Fibroblast of lung (primary cell): Measurements from ENCODE around the gene LSS. TPM values are rescaled to one million over a fixed set of nuclear protein-coding genes. Genes with fewer than 3 reads are reported as not detected.

Source experiments
- DNase-seq, 2 donors: peaks; one replicate each; pipeline versions ENCODE4 v3.0.0 to v3.0.0-alpha.2; 2010; ENCODE audit warnings: low read depth in 2 of 2
- H2AFZ ChIP-seq: 2 replicates; pipeline ENCODE4 v1.5.1; 2012; ENCODE audit warnings: low read length, control low read depth, inconsistent platforms
- H3K27ac ChIP-seq: 2 replicates; pipeline ENCODE4 v1.5.1; 2011; ENCODE audit warnings: low read length, control low read depth; ENCODE audit not compliant: insufficient read depth
- H3K27me3 ChIP-seq: 2 replicates; pipeline ENCODE4 v1.5.1; 2011; ENCODE audit warnings: mild to moderate bottlenecking, low read length; ENCODE audit not compliant: control insufficient read depth, insufficient read depth
- H3K36me3 ChIP-seq: 2 replicates; pipeline ENCODE4 v1.5.1; 2011; ENCODE audit warnings: low read length; ENCODE audit not compliant: control insufficient read depth, insufficient read depth
- H3K4me1 ChIP-seq: 2 replicates; pipeline ENCODE4 v1.5.1; 2011; ENCODE audit warnings: low read length; ENCODE audit not compliant: control insufficient read depth, insufficient read depth; ENCODE audit errors: extremely low read depth
- H3K4me2 ChIP-seq: 2 replicates; pipeline ENCODE4 v1.5.1; 2011; ENCODE audit warnings: low read length, control low read depth; ENCODE audit not compliant: insufficient read depth; ENCODE audit errors: extremely low read depth
- H3K4me3 ChIP-seq, 4 experiments: fragments of 200-600 bp in 1 of 4; sonication (generic) in 1 of 4; replicated peaks in 1 of 4; 2 replicates each; pipeline ENCODE4 v1.5.1; 2011 to 2016; ENCODE audit warnings: low read length in 4 of 4, low read depth in 3 of 4, mild to moderate bottlenecking in 3 of 4, control low read depth in 2 of 4, inconsistent platforms in 1 of 4, mixed read lengths in 1 of 4; ENCODE audit not compliant: insufficient read depth in 1 of 4; ENCODE audit errors: control extremely low read depth in 1 of 4
- H3K79me2 ChIP-seq: 2 replicates; pipeline ENCODE4 v1.5.1; 2012; ENCODE audit warnings: mild to moderate bottlenecking, low read length, inconsistent platforms; ENCODE audit not compliant: control insufficient read depth, insufficient read depth
- H3K9ac ChIP-seq: 2 replicates; pipeline ENCODE4 v1.5.1; 2011; ENCODE audit warnings: mild to moderate bottlenecking, low read length, control low read depth; ENCODE audit not compliant: insufficient read depth
- H3K9me3 ChIP-seq: 2 replicates; pipeline ENCODE4 v1.5.1; 2012; ENCODE audit warnings: low read depth, low read length; ENCODE audit not compliant: control insufficient read depth, insufficient read depth
- H4K20me1 ChIP-seq: 2 replicates; pipeline ENCODE4 v1.5.1; 2011; ENCODE audit warnings: low read length; ENCODE audit not compliant: control insufficient read depth, insufficient read depth; ENCODE audit errors: extremely low read depth
- EZH2 ChIP-seq: IDR thresholded peaks from 2 replicates; pipeline ENCODE4 v1.5.1; 2012; ENCODE audit warnings: low read length, control low read depth, mild to moderate bottlenecking; ENCODE audit errors: missing control alignments
- polyA plus RNA-seq, 2 donors: library from polyadenylated mRNA; depleted of rRNA in 1 of 2; stranded (reverse) in 1 of 2; unstranded in 1 of 2; fragments of >200 nt; gene quantifications; 2 replicates each; pipeline ENCODE4 v1.2.1, GENCODE V29; 2011 to 2012; ENCODE audit warnings: missing spikeins in 1 of 2
- total RNA-seq: library from RNA; depleted of rRNA; stranded (reverse); fragments of >200 nt; gene quantifications from 2 replicates; pipeline ENCODE4 v1.2.1, GENCODE V29; 2014
- TF ChIP-seq, protein P1 (sequence below), 2 donors: IDR thresholded peaks in 1 of 2; conservative IDR thresholded peaks in 1 of 2; 1 replicate in 1 of 2; 2 replicates in 1 of 2; pipeline ENCODE4 v1.5.1; 2011 to 2012; ENCODE audit warnings: low read length in 2 of 2, control low read depth in 1 of 2, inconsistent platforms in 1 of 2, low read depth in 1 of 2, mild to moderate bottlenecking in 1 of 2

The LSS gene
- total and polyA plus RNA-seq, 2 donors (not counting 1 experiment from before 2014, with no cell fraction given): 97.6 to 252 TPM

GRCh38 chr21:46229923-46230260, 1.3 kb upstream of the LSS start:
- Histone ChIP-seq H3K4me2 (peak overlapping the region; percentile 85), H3K36me3 (peaks cover 3% of the 10 kb centered on the region), H3K9me3 (no peaks in the 10 kb centered on the region), H2AFZ (no peak overlapping the region), H3K79me2 (peaks cover 35% of the 10 kb centered on the region), H3K27ac (no peak overlapping the region), H3K27me3 (no peaks in the 10 kb centered on the region), H3K9ac (no peak overlapping the region), H3K4me1 (peaks cover 9% of the 10 kb centered on the region), H3K4me3 (peak overlapping the region; percentile 40 to 68 (median 58)), H4K20me1 (no peaks in the 10 kb centered on the region)
- TF ChIP-seq, protein P1, sequence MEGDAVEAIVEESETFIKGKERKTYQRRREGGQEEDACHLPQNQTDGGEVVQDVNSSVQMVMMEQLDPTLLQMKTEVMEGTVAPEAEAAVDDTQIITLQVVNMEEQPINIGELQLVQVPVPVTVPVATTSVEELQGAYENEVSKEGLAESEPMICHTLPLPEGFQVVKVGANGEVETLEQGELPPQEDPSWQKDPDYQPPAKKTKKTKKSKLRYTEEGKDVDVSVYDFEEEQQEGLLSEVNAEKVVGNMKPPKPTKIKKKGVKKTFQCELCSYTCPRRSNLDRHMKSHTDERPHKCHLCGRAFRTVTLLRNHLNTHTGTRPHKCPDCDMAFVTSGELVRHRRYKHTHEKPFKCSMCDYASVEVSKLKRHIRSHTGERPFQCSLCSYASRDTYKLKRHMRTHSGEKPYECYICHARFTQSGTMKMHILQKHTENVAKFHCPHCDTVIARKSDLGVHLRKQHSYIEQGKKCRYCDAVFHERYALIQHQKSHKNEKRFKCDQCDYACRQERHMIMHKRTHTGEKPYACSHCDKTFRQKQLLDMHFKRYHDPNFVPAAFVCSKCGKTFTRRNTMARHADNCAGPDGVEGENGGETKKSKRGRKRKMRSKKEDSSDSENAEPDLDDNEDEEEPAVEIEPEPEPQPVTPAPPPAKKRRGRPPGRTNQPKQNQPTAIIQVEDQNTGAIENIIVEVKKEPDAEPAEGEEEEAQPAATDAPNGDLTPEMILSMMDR (conservative IDR thresholded peaks at IDR 0.05 in 1 of 2, IDR thresholded peaks at IDR 0.05 in 1 of 2; ENCODE audit: low read depth in 1 of 2, low read length in 2 of 2): no peak
- no peak for TF ChIP-seq EZH2
- no peak for DNase-seq

GRCh38 chr21:46229133-46229922, 754 bp upstream of the LSS start:
- H4K20me1 ChIP-seq: no peaks in the 10 kb centered on the region
- H3K4me3 ChIP-seq: peak overlapping the region; percentile 56 to 68 (median 60)
- peak overlapping the region; percentile 74 for H2AFZ ChIP-seq
- TF ChIP-seq EZH2: no peak
- TF ChIP-seq, protein P1 (conservative IDR thresholded peaks at IDR 0.05 in 1 of 2, IDR thresholded peaks at IDR 0.05 in 1 of 2; ENCODE audit: low read depth in 1 of 2, low read length in 2 of 2): peak; percentile 20 to 46
- DNase-seq: no peak
- peaks cover 2% of the 10 kb centered on the region for H3K36me3 ChIP-seq
- H3K27ac ChIP-seq: no peak overlapping the region
- peaks cover 41% of the 10 kb centered on the region for H3K79me2 ChIP-seq
- no peaks in the 10 kb centered on the region for H3K27me3 ChIP-seq
- H3K4me2 ChIP-seq: peak overlapping the region; percentile 85
- no peaks in the 10 kb centered on the region for H3K9me3 ChIP-seq
- H3K4me1 ChIP-seq: peaks cover 9% of the 10 kb centered on the region
- peak overlapping the region; percentile 62 for H3K9ac ChIP-seq

DNA sequence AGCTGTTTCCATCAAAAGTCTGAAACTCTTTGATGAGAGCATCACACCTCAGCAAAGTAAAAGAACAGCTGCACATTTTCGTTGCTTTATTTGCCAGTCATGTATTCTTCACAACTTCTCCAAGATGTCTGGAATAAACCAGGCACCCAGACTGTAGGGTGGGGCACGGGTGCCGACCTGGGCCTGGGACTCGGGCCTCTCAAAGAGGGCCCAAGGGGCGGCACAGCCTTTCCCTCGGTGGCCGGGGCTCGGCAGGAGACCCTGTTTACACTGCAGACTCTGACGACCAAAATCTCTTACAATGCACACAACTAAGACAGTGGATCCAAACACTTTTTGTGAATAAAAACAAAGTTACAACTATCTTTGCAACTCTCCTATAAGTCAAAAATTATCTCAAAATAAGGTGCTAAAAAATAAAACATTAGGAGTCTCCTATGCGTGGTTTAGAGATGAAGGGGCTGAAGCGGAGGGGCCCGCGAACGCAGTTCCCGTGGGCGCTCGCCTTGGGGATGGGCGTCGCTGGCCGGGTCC, 696 bp downstream of the LSS start:
- Histone ChIP-seq H3K27ac (peak overlapping the region; percentile 88), H3K27me3 (no peaks in the 10 kb centered on the region), H3K9ac (peak overlapping the region; percentile 90), H4K20me1 (no peaks in the 10 kb centered on the region), H3K4me1 (peaks cover 9% of the 10 kb centered on the region), H2AFZ (no peak overlapping the region), H3K4me3 (peak overlapping the region; percentile 80 to 98 (median 86)), H3K36me3 (peaks cover 3% of the 10 kb centered on the region), H3K4me2 (peak overlapping the region; percentile 96), H3K79me2 (peaks cover 51% of the 10 kb centered on the region), H3K9me3 (no peaks in the 10 kb centered on the region)
- no peak for TF ChIP-seq EZH2
- TF ChIP-seq, protein P1 (conservative IDR thresholded peaks at IDR 0.05 in 1 of 2, IDR thresholded peaks at IDR 0.05 in 1 of 2; ENCODE audit: low read depth in 1 of 2, low read length in 2 of 2): no peak
- DNase-seq: no peak
